Stimulated activated CD8-positive, alpha-beta memory T cell treated with anti-CD3 and anti-CD28 coated beads, Interleukin-12 subunit alpha, Interleukin-12 subunit beta, amount 100 ng/mL, for 1 hour (primary cell): ENCODE results near the gene MYH13.
"Not testable (repeated sequence)": the region's sequence is repeated elsewhere in the genome, so short reads cannot be mapped to it uniquely, and the experiment has no call there.

ENCODE experiments used
- DNase-seq: peaks from one replicate; pipeline ENCODE4 v3.0.0-alpha.2; 2020; ENCODE audit warnings: low read depth

MYH13 gene

GRCh38 chr17:10304758-10305300 is 68.0 kb downstream of the MYH13 start:
- DNase-seq: no peak

DNA sequence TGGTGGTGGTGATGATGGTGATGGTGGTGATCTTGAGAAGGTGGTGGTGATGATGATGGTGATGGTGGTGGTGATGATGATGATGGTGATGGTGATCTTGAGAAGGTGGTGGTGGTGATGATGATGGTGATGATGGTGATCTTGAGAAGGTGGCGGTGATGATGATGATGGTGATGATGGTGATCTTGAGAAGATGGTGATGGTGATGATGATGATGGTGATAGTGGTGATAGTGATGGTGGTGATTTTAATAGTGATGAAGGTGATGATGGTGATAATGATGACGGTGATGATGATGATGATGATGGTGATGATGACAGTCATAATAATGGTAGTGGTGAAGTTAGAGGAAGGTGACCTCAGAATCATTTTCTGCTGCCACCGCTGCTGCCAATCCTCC is 75.1 kb downstream of the MYH13 start:
- DNase-seq: no peak

- peak; percentile 7 for DNase-seq
Measured at GRCh38 chr17:10295728-10296343, 77.0 kb downstream of the MYH13 start.

DNA sequence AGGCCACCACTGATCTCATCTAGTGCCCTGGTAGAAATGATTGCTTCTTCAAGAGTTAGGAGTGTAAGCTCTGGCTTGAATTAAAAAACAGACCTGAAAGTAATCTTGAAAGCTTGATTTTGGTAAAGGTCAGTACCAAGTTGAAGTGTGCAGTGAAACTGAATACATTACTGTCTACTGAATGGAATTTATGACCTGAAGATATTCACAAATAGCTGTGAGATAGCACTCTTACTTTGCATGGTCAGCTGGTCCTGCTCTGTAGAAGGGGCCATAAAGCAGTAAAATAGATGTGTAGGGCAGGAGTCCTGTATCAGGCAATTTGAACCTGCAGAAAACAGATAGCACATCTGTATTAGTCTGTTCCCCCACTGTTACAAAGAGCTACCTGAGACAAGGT is 78.6 kb downstream of the MYH13 start:
- no peak for DNase-seq

GRCh38 chr17:10292057-10292937 is 80.5 kb downstream of the MYH13 start:
- DNase-seq: no peak

DNA sequence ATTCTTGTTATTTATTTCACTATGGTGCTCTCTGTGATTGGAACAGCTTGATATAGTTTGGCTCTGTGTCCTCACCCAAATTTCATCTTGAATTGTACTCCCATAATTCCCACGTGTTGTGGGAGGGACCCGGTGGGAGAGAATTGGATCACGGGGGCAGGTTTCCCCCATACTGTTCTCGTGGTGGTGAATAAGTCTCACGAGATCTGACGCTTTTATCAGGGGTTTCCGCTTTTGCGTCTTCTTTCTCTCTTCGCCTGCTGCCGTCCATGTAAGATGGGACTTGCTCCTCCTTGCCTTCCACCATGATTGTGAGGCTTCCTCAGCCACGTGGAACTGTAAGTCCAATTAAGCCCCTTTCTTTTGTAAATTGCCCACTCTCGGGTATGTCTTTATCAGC is 81.2 kb downstream of the MYH13 start:
- not testable (repeated sequence) for DNase-seq

DNA sequence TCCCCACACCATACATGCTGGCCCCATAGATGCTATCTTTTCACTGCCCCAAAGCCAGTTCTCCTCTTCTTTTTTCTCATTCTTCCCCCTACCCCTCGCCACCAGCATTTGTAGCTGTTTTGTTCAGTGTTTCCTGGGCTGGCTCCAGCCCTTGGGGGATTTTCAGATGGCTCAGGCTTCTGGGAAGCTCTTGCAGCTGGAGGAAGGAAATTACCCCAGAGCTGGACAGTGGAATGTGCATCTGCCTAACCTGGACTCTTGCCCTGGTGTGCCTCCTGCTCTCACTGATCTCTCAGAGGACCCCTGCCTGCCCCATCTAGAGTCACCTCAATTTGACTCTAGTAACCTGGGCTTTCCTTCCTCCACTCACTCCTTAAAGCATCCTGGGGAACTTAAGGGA is 82.8 kb downstream of the MYH13 start:
- no peak for DNase-seq

- DNase-seq: no peak
Measured at GRCh38 chr17:10286324-10286723, 86.5 kb downstream of the MYH13 start.

GRCh38 chr17:10285896-10286295 is 86.9 kb downstream of the MYH13 start:
- DNase-seq: no peak

GRCh38 chr17:10280068-10280467 is 92.7 kb downstream of the MYH13 start:
- no peak for DNase-seq

GRCh38 chr17:10278218-10278617 is 94.6 kb downstream of the MYH13 start:
- no peak for DNase-seq

GRCh38 chr17:10276436-10276835 is 96.4 kb downstream of the MYH13 start:
- no peak for DNase-seq

GRCh38 chr17:10275418-10275817 is 97.4 kb downstream of the MYH13 start:
- no peak for DNase-seq

GRCh38 chr17:10271106-10271562 is 101.7 kb downstream of the MYH13 start:
- DNase-seq: no peak

- DNase-seq: no peak
Measured at GRCh38 chr17:10270258-10270657, 102.5 kb downstream of the MYH13 start.

DNA sequence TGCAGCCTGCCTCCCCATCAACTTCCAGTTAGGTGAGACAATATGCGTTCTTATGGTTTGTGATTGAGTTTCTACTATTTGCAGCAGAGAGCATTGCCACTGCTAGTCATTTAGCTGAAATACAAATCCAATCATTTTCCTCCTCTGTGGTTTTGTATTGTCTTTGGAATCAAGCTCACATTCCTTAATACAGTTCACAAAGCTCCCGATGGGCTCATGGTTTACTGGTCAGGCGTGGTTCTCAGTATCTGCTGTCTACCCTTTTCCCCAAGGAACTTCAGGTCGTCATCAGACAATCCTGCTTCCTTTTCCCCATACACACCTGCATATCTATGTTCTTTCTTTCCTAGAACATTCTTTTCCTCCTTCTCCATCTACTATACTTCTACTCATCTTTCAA is 104.8 kb downstream of the MYH13 start:
- no peak for DNase-seq

DNA sequence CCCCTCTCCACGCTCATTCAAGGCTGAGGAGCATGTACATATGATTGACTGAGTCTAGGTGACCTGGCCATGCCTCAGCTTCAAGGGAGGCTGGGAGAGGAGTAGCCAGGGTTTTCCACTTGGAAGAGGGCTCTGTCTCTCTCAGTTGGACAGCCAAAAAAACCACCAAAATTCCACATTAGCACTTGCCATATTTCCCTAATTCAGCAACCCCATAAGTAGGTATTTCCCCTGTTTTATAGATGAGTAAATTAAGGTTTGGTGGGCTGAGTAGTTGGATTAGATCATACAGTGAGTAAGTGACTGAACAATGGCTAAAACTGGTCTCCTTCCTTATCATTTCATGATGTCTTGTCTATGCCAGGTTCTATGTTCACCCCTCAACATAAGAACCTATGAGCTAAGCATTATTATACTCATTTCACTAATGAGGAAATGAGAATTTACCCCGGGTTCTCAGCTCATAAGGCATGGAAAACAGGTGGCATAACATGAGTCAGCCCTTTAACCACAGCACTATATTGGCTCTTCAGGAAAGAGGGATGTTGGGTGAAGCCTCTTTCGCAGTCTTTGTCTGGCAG is 106.4 kb downstream of the MYH13 start:
- no peak for DNase-seq

DNA sequence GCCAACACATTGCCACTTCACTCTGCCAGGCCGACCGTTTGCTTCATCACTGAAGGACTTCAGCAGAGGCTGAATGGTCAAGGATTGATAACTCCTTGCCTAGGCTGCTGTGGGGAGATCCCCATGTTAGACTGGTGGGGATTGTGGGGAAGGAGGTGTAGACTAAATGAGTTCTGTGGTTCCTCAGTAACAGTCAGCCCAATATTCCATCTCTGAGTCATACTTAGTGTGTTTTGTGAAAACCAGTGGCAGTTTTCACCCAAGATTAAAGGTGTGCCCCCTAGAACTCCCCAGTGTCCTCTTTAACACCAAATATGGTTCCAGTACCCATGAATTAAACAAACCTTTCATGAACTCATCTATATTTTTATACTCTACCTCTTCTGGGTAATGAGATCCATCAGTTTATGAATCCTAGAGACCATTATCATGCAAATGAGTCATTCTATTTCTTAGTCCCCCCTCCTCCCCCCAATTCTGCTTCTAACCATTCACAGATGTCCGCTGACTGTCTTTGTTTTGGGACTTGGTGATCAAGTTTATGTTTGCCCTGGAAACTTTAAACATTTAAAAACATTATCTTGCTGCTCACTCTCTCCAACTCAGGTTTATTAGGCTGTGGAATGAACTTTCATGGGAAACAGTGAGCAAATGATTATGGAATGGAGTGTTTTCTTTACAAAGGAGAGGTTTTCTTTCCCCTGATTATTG is 107.6 kb downstream of the MYH13 start:
- DNase-seq: no peak

DNA sequence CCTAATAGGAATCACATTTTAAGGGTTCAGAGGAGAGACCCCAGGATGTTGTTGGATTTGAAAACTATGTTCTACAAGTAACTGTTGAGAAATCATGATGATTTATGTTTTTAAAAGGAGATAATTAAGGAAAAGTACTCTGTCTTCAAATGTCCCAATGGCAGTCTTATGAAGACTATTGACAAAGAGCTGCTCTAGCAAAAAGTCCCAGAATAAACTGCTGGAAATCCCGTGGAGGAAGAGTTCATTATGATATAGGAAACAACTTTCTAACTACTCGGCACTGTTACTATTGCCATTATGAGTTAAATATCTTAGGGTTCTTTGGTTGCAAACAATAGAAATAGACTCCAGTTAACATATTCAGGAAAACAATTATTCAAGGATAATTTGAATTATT is 108.8 kb downstream of the MYH13 start:
- DNase-seq: no peak

GRCh38 chr17:10262451-10262850 is 110.4 kb downstream of the MYH13 start:
- DNase-seq: no peak

DNA sequence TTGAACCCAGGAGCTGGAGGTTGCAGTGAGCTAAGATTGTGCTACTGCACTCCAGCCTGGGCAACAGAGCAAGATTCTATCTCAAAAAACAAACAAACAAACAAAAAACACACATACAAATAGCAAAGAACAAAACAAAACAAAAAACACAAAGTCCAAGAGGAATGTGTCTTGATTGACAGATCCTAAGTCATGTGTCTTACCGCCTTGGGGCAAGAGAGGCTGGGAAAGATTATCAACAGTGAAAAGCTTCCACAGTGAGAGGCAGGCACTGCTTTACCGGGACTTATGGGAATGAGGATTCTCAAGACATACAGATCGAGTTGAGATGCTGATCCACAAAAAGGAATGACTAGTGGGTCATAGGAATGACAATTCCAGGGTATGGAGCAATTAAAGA is 111.7 kb downstream of the MYH13 start:
- no peak for DNase-seq
